ENCODE data around the gene COL1A1. TPM values are rescaled to one million over a fixed set of nuclear protein-coding genes. Genes with fewer than 3 reads are reported as not detected.

Gene COL1A1
- total RNA-seq, result 10 to 100 TPM; 15.0 to 90.5 (median 25.8) TPM

- intact Hi-C loops (cut with DNase I; ENCODE audit: low total_unique reads), result loop anchor here (2.0 kb wide), 1 partner anchor 71 kb away; no protein-coding TSS in a partner anchor
- peak within 1 kb of the TSS; percentile 41 for H3K4me3 ChIP-seq (ENCODE audit: low read depth, poor library complexity, severe bottlenecking)
- WGBS, 2 donors, result 5 to 12% methylated on average over 33 to 34 of the region's 34 CpGs
- TF ChIP-seq CTCF (IDR thresholded peaks at IDR 0.05), result no peak
- TF ChIP-seq POLR2A (IDR thresholded peaks at IDR 0.05), result peak in 1 of 2 donors; percentile 80
- peak; percentile 75 to 96 for DNase-seq (ENCODE audit: low spot score in 2 of 2)
These were observed at the start of gene COL1A1 for GRCh38 chr17:50201276-50201854. Gene COL1A1 (minus strand): TSS chr17:50201631. CDS start chr17:50201513, 118 bp downstream.

- intact Hi-C loops (cut with DNase I; ENCODE audit: low total_unique reads), result no loop called here
- WGBS, 2 donors, result 76 to 97% methylated on average over 2 of the region's 2 CpGs
- H3K4me3 ChIP-seq (ENCODE audit: low read depth, poor library complexity, severe bottlenecking), result no peak overlapping the region
- no peak for DNase-seq (ENCODE audit: low spot score in 2 of 2)
- TF ChIP-seq POLR2A (IDR thresholded peaks at IDR 0.05) (no peak), CTCF (IDR thresholded peaks at IDR 0.05) (no peak)
These were observed 46.8 kb upstream of the COL1A1 start for GRCh38 chr17:50248255-50248654.

GRCh38 chr17:50244771-50245170 lies 43.3 kb upstream of the COL1A1 start:
- 79 to 82% methylated on average over 6 of the region's 6 CpGs for WGBS, 2 donors
- TF ChIP-seq POLR2A (IDR thresholded peaks at IDR 0.05), result no peak
- no peak overlapping the region for H3K4me3 ChIP-seq (ENCODE audit: low read depth, poor library complexity, severe bottlenecking)
- no peak for DNase-seq (ENCODE audit: low spot score in 2 of 2)
- intact Hi-C loops (cut with DNase I; ENCODE audit: low total_unique reads), result no loop called here

GRCh38 chr17:50241431-50241830 lies 40.0 kb upstream of the COL1A1 start:
- no peak for TF ChIP-seq POLR2A (IDR thresholded peaks at IDR 0.05)
- TF ChIP-seq CTCF (IDR thresholded peaks at IDR 0.05), result no peak
- 88 to 89% methylated on average over 5 of the region's 5 CpGs for WGBS, 2 donors
- DNase-seq (ENCODE audit: low spot score in 2 of 2), result no peak
- no peak overlapping the region for H3K4me3 ChIP-seq (ENCODE audit: low read depth, poor library complexity, severe bottlenecking)
- intact Hi-C loops (cut with DNase I; ENCODE audit: low total_unique reads), result no loop called here

GRCh38 chr17:50240851-50241250 lies 39.4 kb upstream of the COL1A1 start:
- DNase-seq (ENCODE audit: low spot score in 2 of 2), result no peak
- 81 to 83% methylated on average over 1 of the region's 1 CpG for WGBS, 2 donors
- H3K4me3 ChIP-seq (ENCODE audit: low read depth, poor library complexity, severe bottlenecking), result no peak overlapping the region
- intact Hi-C loops (cut with DNase I; ENCODE audit: low total_unique reads), result no loop called here
- TF ChIP-seq POLR2A (IDR thresholded peaks at IDR 0.05), result no peak
- TF ChIP-seq CTCF (IDR thresholded peaks at IDR 0.05), result no peak

- DNase-seq (ENCODE audit: low spot score in 2 of 2), result no peak
- TF ChIP-seq CTCF (IDR thresholded peaks at IDR 0.05) (no peak), POLR2A (IDR thresholded peaks at IDR 0.05) (no peak)
- WGBS, 2 donors, result 41% methylated on average over 4 of the region's 4 CpGs
- no peak overlapping the region for H3K4me3 ChIP-seq (ENCODE audit: low read depth, poor library complexity, severe bottlenecking)
- intact Hi-C loops (cut with DNase I; ENCODE audit: low total_unique reads), result no loop called here
These were observed 38.5 kb upstream of the COL1A1 start for GRCh38 chr17:50239937-50240336.

Measured in lower leg skin (tissue), 4 donors.